GM19025 (cell line): ENCODE data around the gene FRA10AC1.

Source experiments
- ATAC-seq: cut with Tn5 transposase; IDR thresholded peaks from one replicate; pipeline ENCODE4 v1.9.1; 2021; ENCODE audit warnings: mild to moderate bottlenecking, low read depth, moderate library complexity; ENCODE audit not compliant: unreplicated experiment

Gene FRA10AC1, protein sequence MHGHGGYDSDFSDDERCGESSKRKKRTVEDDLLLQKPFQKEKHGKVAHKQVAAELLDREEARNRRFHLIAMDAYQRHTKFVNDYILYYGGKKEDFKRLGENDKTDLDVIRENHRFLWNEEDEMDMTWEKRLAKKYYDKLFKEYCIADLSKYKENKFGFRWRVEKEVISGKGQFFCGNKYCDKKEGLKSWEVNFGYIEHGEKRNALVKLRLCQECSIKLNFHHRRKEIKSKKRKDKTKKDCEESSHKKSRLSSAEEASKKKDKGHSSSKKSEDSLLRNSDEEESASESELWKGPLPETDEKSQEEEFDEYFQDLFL

DNA sequence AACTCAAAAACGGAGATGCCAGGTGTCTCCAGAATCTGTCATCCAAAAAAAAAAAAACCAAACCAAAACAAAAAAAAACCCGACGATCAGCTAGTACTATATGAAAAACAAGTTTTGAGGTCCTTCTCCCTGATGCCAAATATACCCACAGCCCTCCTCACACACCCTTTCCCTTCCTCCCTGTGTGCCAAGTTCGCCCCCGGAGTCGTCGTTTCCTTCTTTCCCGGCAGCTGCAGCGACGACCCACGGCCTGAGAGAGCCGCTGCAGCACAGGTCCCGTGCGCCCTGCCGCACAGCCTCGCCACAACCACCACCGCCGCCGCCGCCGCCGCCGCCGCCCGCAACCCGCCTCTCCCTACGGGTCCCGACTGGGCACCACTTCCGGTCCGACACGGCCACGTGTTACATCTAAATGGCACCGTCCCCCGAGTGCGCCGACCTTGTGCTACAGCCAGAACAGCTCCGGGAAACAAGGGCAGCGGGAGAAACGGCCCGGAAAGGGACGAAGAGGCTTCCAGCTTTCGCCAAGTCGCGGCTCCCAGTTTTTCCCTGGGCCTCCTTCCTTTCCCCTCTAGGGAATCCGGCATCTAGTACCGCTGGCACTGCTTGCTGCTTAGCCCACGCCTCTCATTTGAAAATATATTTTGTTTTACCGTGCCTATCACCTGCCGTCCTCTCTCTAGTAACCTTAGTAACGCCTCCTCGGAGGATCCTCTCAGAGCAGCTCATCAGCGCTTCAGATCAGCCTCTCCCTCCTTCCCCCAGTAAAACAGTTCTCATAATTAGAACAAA is at the start of gene FRA10AC1:
Gene FRA10AC1, minus strand, starts transcription at position 383 of the 792 bp plus-strand sequence. CDS start 2,486 bp downstream, outside the sequence.
- ATAC-seq: peak; percentile 76

DNA sequence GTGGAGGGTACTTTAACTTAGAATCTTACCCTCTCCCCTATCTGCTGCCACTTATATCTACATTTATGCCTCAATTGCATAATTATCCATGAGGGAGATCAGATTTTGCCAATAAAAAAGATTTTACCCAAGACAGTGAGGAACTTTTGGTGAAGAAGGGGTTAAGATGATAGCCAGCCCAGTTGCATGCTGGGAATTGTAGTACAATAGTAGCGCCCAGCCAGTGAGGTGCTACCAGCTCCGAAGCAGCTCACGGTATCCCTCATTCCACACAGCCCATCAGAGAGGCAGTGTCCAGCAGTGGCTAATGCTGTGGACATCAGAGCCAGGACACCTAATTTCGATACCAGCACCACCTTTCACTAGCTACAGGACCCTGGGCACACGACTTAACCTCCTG is 49.4 kb upstream of the FRA10AC1 start:
- no peak for ATAC-seq

DNA sequence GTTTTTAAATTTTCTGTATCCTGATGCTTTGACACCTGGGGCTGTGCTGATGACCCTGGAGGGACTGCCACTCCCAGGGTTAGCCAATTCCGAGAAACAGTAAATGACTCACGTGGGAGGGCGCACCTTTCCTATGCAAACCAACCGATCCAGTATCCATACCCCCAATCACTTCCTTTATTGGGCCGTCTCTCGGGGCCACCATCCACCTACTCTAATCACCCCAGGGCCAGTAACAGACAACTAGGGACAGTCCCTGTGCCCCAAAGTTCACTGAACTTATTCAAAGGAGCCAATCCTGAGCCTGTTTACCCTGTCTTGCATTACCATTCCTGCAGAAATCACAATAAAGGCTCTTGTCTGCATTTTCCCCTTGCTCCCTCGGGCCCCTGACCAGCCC is 48.7 kb upstream of the FRA10AC1 start:
- no peak for ATAC-seq

DNA sequence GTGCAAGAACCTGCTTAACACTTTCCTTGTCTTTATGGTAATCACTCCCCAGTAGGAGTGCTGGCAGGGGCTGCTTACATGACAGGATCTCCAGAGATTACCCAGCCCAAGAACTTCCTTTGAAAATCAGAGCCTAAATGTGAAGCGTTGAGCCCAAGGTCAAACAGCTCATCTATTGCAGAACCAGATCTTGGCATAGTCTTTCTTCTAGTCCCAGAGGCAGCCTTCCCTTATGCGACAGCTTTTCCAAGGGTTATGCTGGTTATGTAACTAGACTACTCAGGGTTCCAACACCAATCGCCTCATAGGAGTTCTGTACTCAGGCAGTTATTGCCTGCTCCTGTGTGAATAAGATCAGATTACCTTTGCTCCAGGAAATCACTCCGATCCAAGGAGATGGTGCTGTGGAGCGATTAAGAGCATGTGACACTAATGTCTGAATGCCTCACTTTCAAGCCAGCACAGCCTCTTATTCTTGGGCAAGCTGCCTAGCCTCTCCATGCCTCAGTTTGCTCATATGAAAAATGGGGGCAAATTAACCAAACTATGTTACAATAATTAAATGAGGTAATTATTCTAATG is 46.9 kb upstream of the FRA10AC1 start:
- no peak for ATAC-seq

DNA sequence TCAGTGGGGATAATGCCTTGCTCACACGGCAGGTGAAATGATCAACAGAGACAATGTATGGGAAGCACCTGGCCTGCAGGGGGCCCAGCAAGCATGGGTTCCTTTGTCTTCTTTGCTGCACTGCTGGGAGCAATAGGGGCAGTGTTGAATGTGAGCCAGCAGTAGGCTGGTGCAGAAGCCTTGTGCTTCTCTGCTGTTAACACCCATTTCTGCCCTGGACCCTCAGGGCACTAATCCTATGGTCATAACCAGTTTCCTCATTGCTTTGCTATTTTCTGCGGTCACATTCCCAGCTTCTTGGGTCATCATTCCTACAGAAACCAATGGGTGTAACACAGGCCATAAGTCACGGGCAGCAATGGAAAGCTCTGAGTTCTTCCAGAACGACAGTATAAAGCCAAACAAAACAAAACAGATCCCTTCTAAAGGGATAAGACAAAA is 44.5 kb upstream of the FRA10AC1 start:
- no peak for ATAC-seq

DNA sequence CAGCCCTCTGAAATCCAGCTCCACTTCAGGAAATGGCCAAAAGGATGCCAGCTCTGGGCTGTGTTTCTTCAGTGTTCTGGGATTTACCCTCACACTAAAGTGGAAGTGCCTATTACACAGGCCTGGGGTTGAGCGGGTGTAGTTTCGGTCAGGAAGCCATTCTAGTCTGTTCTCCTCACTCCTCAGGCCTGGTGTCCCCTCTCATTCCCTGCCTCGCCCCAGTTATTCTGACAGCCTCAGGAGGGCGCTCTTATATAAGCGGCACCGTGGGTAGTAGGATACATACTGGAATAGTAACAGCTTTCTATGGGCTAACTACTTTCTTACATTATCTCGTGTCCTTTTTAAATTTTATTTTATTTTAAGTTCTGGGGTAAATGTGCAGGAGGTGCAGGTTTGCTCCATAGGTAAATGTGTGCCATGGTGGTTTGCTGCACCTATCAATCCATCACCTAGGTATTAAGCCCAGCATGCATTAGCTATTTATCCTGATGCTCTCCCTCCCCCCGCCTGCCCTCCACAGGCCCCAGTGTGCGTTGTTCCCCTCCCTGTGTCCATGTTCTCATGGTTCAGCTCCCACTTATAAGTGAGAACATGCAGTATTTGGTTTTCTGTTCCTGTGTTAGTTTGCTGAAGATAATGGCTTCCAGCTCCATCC is 43.1 kb upstream of the FRA10AC1 start:
- no peak for ATAC-seq

DNA sequence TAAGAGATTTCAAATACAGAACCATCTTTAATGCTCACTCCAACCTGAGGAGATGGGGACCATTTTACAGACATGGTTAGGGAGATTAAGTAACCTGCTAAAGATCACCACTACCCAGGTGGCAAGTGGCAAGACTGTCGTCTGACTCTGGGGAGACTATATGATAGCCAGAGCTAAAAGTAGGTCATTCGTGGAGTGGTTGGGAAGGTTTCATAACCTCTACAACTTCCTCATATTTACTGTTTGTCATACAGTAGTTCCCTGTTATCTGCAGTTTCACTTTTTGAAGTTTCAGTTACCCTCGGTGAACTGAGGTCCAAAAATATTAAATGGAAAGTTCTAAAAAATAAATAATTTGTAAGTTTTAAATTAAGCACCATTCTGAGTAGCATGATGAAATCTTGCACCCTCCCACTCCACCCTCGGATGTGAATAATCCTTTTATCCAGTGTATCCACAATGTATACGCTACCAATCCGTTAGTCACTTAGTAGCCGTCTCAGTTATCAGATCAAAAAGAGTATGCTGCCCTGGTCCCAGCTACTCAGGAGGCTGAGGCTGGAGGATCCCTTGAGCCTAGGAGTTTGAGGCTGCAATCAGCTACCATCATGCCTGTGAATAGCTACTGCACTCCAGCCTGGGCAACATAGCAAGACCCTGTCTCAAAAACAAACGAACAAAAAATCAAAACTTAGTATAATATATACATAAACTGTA is 40.4 kb upstream of the FRA10AC1 start:
- peak; percentile 75 for ATAC-seq

DNA sequence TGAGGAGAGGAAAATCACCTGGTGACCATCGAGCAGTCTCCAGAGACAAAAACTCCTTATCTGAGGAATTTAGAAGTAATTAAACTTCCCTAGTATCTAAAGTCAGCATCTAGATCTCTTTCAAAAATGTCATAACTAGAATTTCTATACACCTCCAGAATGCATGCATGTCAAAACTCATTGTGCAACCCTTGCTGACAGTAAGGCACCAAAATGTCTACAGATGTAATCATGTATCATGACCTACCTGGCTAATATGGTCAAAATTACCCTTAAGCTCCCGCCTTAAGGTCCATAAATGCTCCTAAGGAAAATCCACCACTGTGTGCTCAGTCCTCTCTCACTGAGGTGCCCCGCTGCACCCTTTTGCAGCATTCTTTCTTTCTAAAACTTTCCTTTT is 39.0 kb upstream of the FRA10AC1 start:
- no peak for ATAC-seq

DNA sequence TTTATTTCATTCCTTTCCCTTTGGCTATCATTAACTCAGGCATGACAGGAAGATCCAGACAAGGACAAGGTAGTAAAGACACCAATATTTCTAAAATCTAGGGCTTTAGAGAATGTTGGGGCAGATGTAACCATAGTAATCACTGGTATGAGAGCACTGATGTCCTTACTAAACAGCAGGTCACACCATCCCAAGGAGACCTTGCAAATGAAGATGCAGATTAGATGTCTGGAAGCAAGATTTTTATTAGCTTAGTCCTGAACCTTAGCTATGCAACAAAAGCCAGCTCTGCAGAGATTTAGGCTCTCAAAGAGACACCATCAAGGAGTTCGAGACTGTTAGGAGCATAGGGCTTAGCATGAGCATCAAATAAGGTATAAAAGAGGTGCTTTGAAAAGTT is 23.6 kb upstream of the FRA10AC1 start:
- no peak for ATAC-seq

DNA sequence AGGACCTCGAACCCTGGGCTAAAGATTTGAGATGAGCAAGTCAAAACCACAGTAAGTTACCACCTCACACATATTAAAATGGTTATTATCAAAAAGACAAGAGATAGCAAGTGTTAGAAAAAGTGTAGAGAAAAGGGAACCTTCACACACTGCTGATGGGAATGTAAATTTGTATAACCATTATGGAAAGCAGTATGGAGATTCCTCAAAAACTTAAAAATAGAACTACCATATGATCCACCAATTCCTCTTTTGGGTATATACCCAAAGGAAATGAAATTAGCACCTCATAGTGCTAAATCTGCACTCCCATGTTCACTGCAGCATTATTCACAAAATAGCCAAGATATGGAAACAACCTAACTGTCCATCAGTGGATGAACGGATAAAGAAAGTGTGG is 20.8 kb upstream of the FRA10AC1 start:
- no peak for ATAC-seq

DNA sequence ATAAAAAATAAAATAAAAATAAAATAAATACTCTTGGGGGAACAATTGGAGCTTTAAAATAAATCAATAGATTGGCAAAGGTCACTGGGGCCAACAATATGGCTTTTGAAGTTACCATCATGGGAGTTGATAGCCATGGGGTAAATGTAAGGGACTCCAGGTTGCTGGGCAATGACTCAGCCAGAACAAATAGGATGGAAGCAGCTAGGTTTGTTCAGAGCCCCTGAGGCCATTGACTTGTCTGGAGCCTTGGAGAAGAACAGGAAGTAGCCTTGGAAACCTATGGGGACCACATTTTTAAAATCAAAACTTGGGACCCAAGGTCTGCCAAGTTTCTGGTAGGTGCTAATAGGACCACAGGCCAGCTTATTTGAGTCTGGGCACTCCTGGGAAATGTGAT is 20.2 kb upstream of the FRA10AC1 start:
- no peak for ATAC-seq

DNA sequence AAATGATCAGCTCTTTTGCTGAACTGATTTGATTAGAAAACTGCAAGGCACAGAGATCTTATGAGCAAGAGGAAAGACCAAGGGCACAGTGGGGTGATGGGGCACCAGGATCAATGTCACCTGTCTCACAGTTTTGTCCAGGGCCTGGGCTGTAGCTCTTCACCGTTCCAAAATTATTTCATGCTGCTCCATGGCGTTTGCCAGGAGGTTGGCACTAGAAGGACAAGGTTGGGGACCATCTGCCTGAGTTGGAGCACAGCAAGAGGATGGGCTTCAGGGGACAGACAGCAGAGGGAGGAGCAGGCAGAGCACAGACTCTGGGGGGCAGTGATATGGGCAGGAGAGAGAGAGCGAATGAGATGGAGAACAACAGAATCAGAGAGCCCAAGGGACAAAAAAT is 17.5 kb upstream of the FRA10AC1 start:
- ATAC-seq: no peak

DNA sequence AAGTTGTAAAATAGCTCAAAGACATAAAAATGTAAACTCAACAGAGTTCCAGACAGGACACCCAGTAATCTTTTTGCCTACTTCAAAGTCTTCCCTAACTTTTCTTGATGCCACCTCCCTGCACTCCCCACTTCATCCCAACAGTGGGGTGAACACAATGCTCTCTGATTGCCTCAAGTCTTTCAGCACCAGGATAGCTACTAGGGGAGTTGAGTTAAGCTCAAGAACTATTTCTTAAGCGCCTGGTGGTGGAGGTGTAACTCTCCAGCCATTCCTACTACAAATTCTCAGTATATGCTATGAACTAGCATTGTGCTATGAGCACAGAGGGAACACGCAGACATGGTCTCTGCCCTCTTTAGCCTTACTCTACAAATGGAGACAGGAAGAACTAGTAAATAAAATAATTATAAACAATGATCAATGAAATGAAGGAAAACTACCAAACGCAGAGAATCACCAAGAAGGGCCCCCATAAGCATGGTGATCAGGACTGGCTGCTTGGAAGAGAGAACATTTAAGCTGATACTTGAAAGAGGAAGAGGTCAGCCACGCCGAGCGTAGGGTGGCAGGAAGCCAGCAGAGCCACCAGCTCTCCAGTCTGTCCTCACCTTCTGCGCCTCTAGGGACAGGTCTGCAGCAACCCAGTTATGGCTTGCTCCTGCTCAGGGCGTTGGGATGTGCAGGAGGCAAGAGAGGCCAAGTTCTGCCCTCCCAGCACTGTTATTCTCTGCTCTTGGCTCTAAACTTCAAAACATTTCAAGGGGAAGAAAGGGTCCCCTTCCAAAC is 16.7 kb upstream of the FRA10AC1 start:
- no peak for ATAC-seq

DNA sequence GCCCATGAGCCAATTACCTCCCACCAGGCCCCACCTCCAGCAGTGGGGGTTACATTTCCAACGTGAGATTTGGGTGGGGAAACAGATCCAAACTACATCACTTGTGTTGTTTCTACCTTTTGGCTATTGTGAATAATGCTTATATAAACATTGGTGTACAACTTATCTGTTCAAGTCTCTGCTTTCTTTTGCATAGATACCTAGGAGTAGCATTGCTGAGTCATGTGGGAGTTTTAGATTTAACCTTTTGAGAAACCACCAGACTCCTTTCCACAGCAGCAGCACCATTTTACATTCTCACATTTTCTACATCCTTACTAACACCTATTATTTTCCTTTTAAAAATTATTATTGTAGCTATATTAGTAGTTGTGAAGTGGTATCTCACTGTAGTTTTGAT is 14.4 kb upstream of the FRA10AC1 start:
- no peak for ATAC-seq

DNA sequence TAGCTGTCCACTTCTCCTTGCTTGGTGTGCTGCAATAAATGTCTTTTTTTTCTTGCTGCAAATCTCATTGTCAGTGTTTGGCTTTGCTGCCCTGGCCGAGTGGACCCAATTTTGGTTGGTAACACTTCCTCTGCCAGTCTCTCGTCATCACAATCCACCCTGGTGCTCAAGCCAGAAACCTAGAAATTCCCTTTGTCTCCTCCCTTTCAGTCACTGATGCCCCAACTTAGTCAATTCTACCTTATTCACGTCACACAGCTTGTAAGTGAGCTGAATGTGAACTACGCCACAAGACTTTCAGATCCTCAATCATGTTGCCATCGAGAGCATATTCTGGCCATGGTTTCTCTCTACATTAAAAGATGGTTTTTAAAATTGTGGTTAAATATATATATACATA is 13.0 kb upstream of the FRA10AC1 start:
- ATAC-seq: peak; percentile 79

DNA sequence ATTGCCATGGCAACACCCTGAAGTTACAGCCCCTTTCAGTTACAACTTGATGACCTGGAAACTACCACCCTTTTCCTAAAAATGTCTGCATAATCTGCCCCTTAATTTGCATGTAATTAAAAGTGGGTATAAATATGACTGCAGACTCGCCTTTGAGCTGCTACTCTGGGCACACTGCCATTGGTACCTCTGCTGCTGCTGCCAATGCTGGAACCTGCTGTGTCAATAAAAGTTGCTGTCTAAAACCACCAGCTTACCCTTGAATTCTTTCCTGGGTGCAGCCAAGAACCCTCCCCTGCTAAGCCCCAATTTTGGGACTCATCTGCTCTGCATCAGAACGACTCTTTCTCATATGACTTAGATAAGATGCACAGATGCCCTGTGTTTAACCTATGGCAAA is 10.2 kb upstream of the FRA10AC1 start:
- ATAC-seq: no peak

DNA sequence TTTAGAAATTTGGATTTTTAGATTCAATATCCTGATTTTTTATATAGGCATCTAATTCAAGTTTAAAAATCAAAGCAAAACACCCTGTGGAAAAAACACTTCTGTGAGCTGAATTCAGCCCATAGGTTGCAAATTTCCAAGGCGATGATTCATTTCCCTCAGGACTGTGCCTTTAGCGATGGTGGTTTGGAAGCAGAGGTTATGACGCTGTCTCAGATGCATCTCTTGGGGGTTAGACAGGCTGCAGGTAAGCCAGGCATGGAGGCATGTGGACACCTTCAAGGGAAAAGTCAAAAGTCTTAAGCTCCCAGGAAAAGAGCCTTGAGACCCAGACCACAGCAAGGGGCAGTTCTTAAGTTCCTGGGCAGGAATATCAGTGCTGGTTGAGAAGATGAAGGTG is 9.5 kb upstream of the FRA10AC1 start:
- no peak for ATAC-seq

DNA sequence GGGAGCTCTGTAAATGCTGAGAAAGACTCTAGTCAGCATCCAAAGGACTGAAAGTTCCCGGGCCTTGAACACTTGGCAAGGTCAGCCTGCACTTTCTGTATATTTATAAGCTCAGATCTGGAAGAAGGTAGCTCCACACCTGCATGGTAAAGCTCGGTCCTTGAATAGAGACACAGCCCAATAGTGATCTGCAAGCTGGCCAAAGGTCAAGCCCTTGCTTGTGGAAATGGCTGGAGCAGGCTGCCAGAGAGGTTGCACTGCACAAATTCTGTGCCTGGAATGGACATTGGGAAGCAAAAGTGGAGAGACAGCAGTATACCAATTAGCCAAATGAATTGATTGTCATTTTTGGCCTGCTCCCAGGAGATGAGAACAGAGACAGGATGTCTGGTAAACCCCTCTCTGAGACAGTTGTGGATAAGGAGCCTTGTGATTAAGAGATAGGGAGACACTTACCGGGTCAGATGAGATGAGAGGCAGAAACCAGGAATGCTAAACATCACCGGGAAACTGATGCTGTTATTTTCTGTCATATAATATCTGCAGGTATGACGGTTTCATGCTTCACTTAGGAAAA is 8.0 kb upstream of the FRA10AC1 start:
- no peak for ATAC-seq

DNA sequence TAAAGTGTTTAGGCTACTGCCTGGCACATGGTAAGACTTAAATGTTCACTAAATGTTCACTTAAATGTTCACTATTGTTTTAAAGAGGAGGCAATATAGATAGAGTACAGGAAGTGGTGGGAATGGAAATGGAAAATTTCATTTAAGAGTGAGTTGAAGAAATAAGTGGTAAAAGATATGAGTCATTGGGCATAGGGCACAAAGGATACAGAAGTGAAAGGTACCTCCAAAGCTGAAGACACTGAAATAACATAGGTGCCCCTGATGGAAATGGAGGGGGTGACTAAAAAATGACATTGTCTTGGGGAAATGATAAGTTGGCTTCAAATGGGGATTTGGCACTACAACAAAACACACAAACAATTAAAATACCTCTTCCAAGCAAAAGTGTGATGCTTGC is 5.2 kb upstream of the FRA10AC1 start:
- ATAC-seq: no peak
